ENCODE measurements around the gene RIMBP2.

Gene RIMBP2

DNA sequence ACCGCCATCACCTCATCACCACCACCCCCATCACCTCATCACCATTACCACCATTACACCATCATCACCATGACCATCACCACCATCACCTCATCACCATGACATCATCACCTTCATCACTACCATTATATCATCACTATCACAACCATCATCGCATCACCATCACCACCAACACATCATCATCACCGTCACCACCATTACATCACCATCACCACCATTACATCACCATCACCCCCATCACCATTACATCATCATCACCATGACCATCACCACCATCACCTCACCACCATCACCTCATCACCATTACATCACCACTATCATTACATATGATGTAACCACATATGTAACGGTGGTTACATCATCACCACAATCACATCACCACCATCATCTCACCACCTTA is 132.3 kb downstream of the RIMBP2 start (continued):
- TF ChIP-seq, protein P1, sequence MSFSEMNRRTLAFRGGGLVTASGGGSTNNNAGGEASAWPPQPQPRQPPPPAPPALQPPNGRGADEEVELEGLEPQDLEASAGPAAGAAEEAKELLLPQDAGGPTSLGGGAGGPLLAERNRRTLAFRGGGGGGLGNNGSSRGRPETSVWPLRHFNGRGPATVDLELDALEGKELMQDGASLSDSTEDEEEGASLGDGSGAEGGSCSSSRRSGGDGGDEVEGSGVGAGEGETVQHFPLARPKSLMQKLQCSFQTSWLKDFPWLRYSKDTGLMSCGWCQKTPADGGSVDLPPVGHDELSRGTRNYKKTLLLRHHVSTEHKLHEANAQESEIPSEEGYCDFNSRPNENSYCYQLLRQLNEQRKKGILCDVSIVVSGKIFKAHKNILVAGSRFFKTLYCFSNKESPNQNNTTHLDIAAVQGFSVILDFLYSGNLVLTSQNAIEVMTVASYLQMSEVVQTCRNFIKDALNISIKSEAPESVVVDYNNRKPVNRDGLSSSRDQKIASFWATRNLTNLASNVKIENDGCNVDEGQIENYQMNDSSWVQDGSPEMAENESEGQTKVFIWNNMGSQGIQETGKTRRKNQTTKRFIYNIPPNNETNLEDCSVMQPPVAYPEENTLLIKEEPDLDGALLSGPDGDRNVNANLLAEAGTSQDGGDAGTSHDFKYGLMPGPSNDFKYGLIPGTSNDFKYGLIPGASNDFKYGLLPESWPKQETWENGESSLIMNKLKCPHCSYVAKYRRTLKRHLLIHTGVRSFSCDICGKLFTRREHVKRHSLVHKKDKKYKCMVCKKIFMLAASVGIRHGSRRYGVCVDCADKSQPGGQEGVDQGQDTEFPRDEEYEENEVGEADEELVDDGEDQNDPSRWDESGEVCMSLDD (tag by site-specific recombination; IDR thresholded peaks at IDR 0.05): no peak; the same call in 1 of the 2 replicates
- TF ChIP-seq ZNF350 (tag by site-specific recombination; IDR thresholded peaks at IDR 0.05) (no peak), ZNF266 (tag by site-specific recombination; IDR thresholded peaks at IDR 0.05; ENCODE audit: low read depth) (no peak), ZNF37A (tag by site-specific recombination; IDR thresholded peaks at IDR 0.05) (no peak), ZSCAN23 (tag by site-specific recombination; IDR thresholded peaks at IDR 0.05) (no peak), ZNF292 (tag by site-specific recombination; IDR thresholded peaks at IDR 0.05; ENCODE audit: borderline replicate concordance, low read depth) (no peak), ZNF501 (tag by site-specific recombination; IDR thresholded peaks at IDR 0.05) (no peak), RBAK (tag by site-specific recombination; IDR thresholded peaks at IDR 0.05) (no peak), ZNF169 (tag by site-specific recombination; IDR thresholded peaks at IDR 0.05) (peak; percentile 89), FEZF1 (tag by site-specific recombination; IDR thresholded peaks at IDR 0.05) (no peak), ZBTB48 (tag by site-specific recombination; IDR thresholded peaks at IDR 0.05) (no peak), ZNF394 (tag by site-specific recombination; IDR thresholded peaks at IDR 0.05; ENCODE audit: borderline replicate concordance) (no peak), ZNF24 (tag by site-specific recombination; IDR thresholded peaks at IDR 0.05) (no peak), SETDB1 (IDR thresholded peaks at IDR 0.05; ENCODE audit: insufficient read length, low read length) (no peak), ZNF202 (tag by site-specific recombination; IDR thresholded peaks at IDR 0.05; ENCODE audit: borderline replicate concordance) (no peak), ZNF654 (tag by site-specific recombination; IDR thresholded peaks at IDR 0.05; ENCODE audit: low read depth) (no peak), SCRT2 (tag by site-specific recombination; IDR thresholded peaks at IDR 0.05) (no peak), ZNF211 (tag by site-specific recombination; IDR thresholded peaks at IDR 0.05; ENCODE audit: low read depth) (no peak), ZSCAN16 (tag by site-specific recombination; IDR thresholded peaks at IDR 0.05) (no peak), ZNF10 (tag by site-specific recombination; IDR thresholded peaks at IDR 0.05) (no peak), ZNF677 (tag by site-specific recombination; IDR thresholded peaks at IDR 0.05) (no peak), ZNF133 (tag by site-specific recombination; IDR thresholded peaks at IDR 0.05) (no peak), GLI2 (tag by site-specific recombination; IDR thresholded peaks at IDR 0.05; ENCODE audit: borderline replicate concordance, low read depth) (no peak), ZNF426 (tag by site-specific recombination; IDR thresholded peaks at IDR 0.05) (no peak), ZNF341 (tag by site-specific recombination; IDR thresholded peaks at IDR 0.05; ENCODE audit: low read depth) (no peak)
- TF ChIP-seq, protein P2, sequence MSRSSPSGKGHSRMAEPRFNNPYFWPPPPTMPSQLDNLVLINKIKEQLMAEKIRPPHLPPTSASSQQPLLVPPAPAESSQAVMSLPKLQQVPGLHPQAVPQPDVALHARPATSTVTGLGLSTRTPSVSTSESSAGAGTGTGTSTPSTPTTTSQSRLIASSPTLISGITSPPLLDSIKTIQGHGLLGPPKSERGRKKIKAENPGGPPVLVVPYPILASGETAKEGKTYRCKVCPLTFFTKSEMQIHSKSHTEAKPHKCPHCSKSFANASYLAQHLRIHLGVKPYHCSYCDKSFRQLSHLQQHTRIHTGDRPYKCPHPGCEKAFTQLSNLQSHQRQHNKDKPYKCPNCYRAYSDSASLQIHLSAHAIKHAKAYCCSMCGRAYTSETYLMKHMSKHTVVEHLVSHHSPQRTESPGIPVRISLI (tag by site-specific recombination; IDR thresholded peaks at IDR 0.05): no peak
- TF ChIP-seq, protein P3, sequence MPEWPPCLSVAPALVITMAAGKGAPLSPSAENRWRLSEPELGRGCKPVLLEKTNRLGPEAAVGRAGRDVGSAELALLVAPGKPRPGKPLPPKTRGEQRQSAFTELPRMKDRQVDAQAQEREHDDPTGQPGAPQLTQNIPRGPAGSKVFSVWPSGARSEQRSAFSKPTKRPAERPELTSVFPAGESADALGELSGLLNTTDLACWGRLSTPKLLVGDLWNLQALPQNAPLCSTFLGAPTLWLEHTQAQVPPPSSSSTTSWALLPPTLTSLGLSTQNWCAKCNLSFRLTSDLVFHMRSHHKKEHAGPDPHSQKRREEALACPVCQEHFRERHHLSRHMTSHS (tag by site-specific recombination; IDR thresholded peaks at IDR 0.05): 0 out of 2 replicates have a peak, but pooled peaks have one; percentile 77
- TF ChIP-seq, protein P4, sequence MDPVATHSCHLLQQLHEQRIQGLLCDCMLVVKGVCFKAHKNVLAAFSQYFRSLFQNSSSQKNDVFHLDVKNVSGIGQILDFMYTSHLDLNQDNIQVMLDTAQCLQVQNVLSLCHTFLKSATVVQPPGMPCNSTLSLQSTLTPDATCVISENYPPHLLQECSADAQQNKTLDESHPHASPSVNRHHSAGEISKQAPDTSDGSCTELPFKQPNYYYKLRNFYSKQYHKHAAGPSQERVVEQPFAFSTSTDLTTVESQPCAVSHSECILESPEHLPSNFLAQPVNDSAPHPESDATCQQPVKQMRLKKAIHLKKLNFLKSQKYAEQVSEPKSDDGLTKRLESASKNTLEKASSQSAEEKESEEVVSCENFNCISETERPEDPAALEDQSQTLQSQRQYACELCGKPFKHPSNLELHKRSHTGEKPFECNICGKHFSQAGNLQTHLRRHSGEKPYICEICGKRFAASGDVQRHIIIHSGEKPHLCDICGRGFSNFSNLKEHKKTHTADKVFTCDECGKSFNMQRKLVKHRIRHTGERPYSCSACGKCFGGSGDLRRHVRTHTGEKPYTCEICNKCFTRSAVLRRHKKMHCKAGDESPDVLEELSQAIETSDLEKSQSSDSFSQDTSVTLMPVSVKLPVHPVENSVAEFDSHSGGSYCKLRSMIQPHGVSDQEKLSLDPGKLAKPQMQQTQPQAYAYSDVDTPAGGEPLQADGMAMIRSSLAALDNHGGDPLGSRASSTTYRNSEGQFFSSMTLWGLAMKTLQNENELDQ (tag by site-specific recombination; IDR thresholded peaks at IDR 0.05; ENCODE audit: low read depth): no peak
- TF ChIP-seq, protein P5, sequence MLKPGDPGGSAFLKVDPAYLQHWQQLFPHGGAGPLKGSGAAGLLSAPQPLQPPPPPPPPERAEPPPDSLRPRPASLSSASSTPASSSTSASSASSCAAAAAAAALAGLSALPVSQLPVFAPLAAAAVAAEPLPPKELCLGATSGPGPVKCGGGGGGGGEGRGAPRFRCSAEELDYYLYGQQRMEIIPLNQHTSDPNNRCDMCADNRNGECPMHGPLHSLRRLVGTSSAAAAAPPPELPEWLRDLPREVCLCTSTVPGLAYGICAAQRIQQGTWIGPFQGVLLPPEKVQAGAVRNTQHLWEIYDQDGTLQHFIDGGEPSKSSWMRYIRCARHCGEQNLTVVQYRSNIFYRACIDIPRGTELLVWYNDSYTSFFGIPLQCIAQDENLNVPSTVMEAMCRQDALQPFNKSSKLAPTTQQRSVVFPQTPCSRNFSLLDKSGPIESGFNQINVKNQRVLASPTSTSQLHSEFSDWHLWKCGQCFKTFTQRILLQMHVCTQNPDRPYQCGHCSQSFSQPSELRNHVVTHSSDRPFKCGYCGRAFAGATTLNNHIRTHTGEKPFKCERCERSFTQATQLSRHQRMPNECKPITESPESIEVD (tag by site-specific recombination; IDR thresholded peaks at IDR 0.05): no peak
- TF ChIP-seq, protein P6, sequence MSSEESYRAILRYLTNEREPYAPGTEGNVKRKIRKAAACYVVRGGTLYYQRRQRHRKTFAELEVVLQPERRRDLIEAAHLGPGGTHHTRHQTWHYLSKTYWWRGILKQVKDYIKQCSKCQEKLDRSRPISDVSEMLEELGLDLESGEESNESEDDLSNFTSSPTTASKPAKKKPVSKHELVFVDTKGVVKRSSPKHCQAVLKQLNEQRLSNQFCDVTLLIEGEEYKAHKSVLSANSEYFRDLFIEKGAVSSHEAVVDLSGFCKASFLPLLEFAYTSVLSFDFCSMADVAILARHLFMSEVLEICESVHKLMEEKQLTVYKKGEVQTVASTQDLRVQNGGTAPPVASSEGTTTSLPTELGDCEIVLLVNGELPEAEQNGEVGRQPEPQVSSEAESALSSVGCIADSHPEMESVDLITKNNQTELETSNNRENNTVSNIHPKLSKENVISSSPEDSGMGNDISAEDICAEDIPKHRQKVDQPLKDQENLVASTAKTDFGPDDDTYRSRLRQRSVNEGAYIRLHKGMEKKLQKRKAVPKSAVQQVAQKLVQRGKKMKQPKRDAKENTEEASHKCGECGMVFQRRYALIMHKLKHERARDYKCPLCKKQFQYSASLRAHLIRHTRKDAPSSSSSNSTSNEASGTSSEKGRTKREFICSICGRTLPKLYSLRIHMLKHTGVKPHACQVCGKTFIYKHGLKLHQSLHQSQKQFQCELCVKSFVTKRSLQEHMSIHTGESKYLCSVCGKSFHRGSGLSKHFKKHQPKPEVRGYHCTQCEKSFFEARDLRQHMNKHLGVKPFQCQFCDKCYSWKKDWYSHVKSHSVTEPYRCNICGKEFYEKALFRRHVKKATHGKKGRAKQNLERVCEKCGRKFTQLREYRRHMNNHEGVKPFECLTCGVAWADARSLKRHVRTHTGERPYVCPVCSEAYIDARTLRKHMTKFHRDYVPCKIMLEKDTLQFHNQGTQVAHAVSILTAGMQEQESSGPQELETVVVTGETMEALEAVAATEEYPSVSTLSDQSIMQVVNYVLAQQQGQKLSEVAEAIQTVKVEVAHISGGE (tag by site-specific recombination; conservative IDR thresholded peaks at IDR 0.05; ENCODE audit: low read depth): no peak

Data from HEK293 (cell line).